IMR-90 (cell line): ENCODE data around the gene LRRC8C. TPM values are rescaled to one million over a fixed set of nuclear protein-coding genes. Genes with fewer than 3 reads are reported as not detected.

Experiments used
- ATAC-seq: fragments of 200-7000 bp; cut with Tn5 transposase; 2 replicates; pipeline ENCODE4 v1.9.1; 2020; ENCODE audit warnings: low read depth, mild to moderate bottlenecking, moderate library complexity
- BruUV-seq: library from RNA; stranded (reverse); fragments of 400-500 nt; replicated peaks from 2 replicates; lab custom pipeline; 2021; lab: Mats Ljungman, UMichigan
- CTCF ChIA-PET: fragments of 300-600 bp; formaldehyde crosslinking; extraction: SDS; loops from one replicate; lab custom pipeline; 2021; ENCODE audit warnings: antibody characterized with exemption; lab: Yijun Ruan, JAX
- POLR2A ChIA-PET: fragments of 300-600 bp; sonication (Branson Sonifier 250); formaldehyde crosslinking; loops from one replicate; lab custom pipeline; 2022; ENCODE audit warnings: antibody characterized with exemption; ENCODE audit not compliant: unreplicated experiment; lab: Charles Lee
- DNase-seq: peaks from one replicate; pipeline ENCODE4 v3.0.0; 2013
- H2AFZ ChIP-seq: replicated peaks from 2 replicates; pipeline ENCODE3; 2013; ENCODE audit warnings: low read length, mild to moderate bottlenecking; ENCODE audit not compliant: poor library complexity
- H2AK5ac ChIP-seq: 2 replicates; pipeline ENCODE4 v1.6.1; 2013; ENCODE audit warnings: low read depth, low read length, inconsistent platforms
- H2AK9ac ChIP-seq: replicated peaks from 2 replicates; pipeline ENCODE3; 2013; ENCODE audit warnings: mild to moderate bottlenecking, low read depth, low read length, moderate library complexity; ENCODE audit not compliant: poor library complexity
- H2BK120ac ChIP-seq: 2 replicates; pipeline ENCODE4 v1.6.1; 2013; ENCODE audit warnings: low read depth, low read length, inconsistent platforms
- H2BK15ac ChIP-seq: 3 replicates; pipeline ENCODE4 v1.6.1; 2013; ENCODE audit warnings: low read depth, low read length, inconsistent platforms
- H2BK20ac ChIP-seq: 2 replicates; pipeline ENCODE4 v1.6.1; 2013; ENCODE audit warnings: low read depth, mild to moderate bottlenecking, inconsistent platforms, low read length, moderate library complexity
- H2BK5ac ChIP-seq: 2 replicates; pipeline ENCODE4 v1.6.1; 2013; ENCODE audit warnings: mild to moderate bottlenecking, low read depth, low read length, inconsistent platforms; ENCODE audit not compliant: poor library complexity, severe bottlenecking
- H3K14ac ChIP-seq: replicated peaks from 2 replicates; pipeline ENCODE4 v1.6.1; 2013; ENCODE audit warnings: low read depth, low read length, inconsistent platforms
- H3K18ac ChIP-seq: 2 replicates; pipeline ENCODE4 v1.6.1; 2013; ENCODE audit warnings: low read depth, low read length, control low read depth
- H3K23ac ChIP-seq: 2 replicates; pipeline ENCODE4 v1.6.1; 2013; ENCODE audit warnings: low read depth, low read length, inconsistent platforms
- H3K27ac ChIP-seq: 2 replicates; pipeline ENCODE4 v1.5.1; 2013; ENCODE audit warnings: mild to moderate bottlenecking, control low read depth, low read length; ENCODE audit not compliant: insufficient read depth
- H3K27me3 ChIP-seq: 2 replicates; pipeline ENCODE4 v1.6.1; 2013; ENCODE audit warnings: low read length; ENCODE audit not compliant: control insufficient read depth, insufficient read depth
- H3K36me3 ChIP-seq: 2 replicates; pipeline ENCODE4 v1.6.1; 2013; ENCODE audit warnings: low read length, mixed read lengths; ENCODE audit not compliant: control insufficient read depth, insufficient read depth
- H3K4ac ChIP-seq: 2 replicates; pipeline ENCODE4 v1.6.1; 2013; ENCODE audit warnings: low read depth, low read length, inconsistent platforms
- H3K4me1 ChIP-seq: 2 replicates; pipeline ENCODE4 v1.6.1; 2013; ENCODE audit warnings: low read length, mixed read lengths; ENCODE audit not compliant: control insufficient read depth, insufficient read depth
- H3K4me2 ChIP-seq: 2 replicates; pipeline ENCODE4 v1.6.1; 2013; ENCODE audit warnings: low read depth, mild to moderate bottlenecking, control low read depth, low read length, moderate library complexity
- H3K4me3 ChIP-seq: 2 replicates; pipeline ENCODE4 v1.5.1; 2013; ENCODE audit warnings: low read depth, mild to moderate bottlenecking, control low read depth, low read length, moderate library complexity; ENCODE audit not compliant: insufficient read depth
- H3K56ac ChIP-seq: 2 replicates; pipeline ENCODE4 v1.6.1; 2013; ENCODE audit warnings: low read length, inconsistent platforms; ENCODE audit not compliant: insufficient read depth; ENCODE audit errors: extremely low read depth
- H3K79me1 ChIP-seq, 2 experiments: 2 replicates each; pipeline ENCODE4 v1.6.1; 2013; ENCODE audit warnings: low read length in 2 of 2, inconsistent platforms in 1 of 2, low read depth in 1 of 2
- H3K9ac ChIP-seq: 2 replicates; pipeline ENCODE4 v1.6.1; 2013; ENCODE audit warnings: low read depth, low read length, control low read depth
- H3K9me1 ChIP-seq: 2 replicates; pipeline ENCODE4 v1.6.1; 2013; ENCODE audit warnings: low read length, inconsistent platforms; ENCODE audit not compliant: insufficient read depth
- H3K9me3 ChIP-seq: 2 replicates; pipeline ENCODE4 v1.6.1; 2013; ENCODE audit warnings: low read length; ENCODE audit not compliant: control insufficient read depth, insufficient read depth
- H4K20me1 ChIP-seq: 2 replicates; pipeline ENCODE4 v1.6.1; 2013; ENCODE audit warnings: low read length, inconsistent platforms; ENCODE audit not compliant: insufficient read depth
- H4K5ac ChIP-seq: 2 replicates; pipeline ENCODE4 v1.6.1; 2013; ENCODE audit warnings: mild to moderate bottlenecking, low read depth, low read length, control low read depth
- H4K8ac ChIP-seq, 2 experiments: 2 replicates each; pipeline ENCODE4 v1.6.1; 2013; ENCODE audit warnings: low read depth in 2 of 2, low read length in 2 of 2, control low read depth in 1 of 2, inconsistent platforms in 1 of 2
- H4K91ac ChIP-seq: 2 replicates; pipeline ENCODE4 v1.6.1; 2013; ENCODE audit warnings: low read depth, low read length, inconsistent platforms; ENCODE audit not compliant: insufficient read depth
- CHD1 ChIP-seq: IDR thresholded peaks from 2 replicates; pipeline ENCODE4 v1.6.1; 2012; ENCODE audit warnings: low read depth, low read length, improper control_type of control experiment
- WGBS, 2 experiments: methylation state at CpG; one replicate each; pipeline versions ENCODE4 v1.1.5 to v1.1.7; 2013; ENCODE audit warnings: missing lambda C conversion rate in 2 of 2; ENCODE audit not compliant: insufficient read length in 1 of 2; ENCODE audit errors: extremely low coverage in 2 of 2; 5-methylcytosine and 5-hydroxymethylcytosine counted together
- dilution Hi-C: fragments of 300-500 bp; cut with HindIII; formaldehyde crosslinking; loops from one replicate; pipeline ENCODE4 v1.14.3; 2018; ENCODE audit warnings: low sequenced_read_pairs; ENCODE audit not compliant: unreplicated experiment
- in situ Hi-C: fragments of 300-500 bp; cut with MboI; formaldehyde crosslinking; loops from 3 replicates; pipeline ENCODE4 v1.14.3; 2019; ENCODE audit warnings: low sequenced_read_pairs, inconsistent platforms, mixed read lengths
- intact Hi-C: fragments of 100-400 bp; cut with micrococcal nuclease; formaldehyde crosslinking; loops from 2 replicates; pipeline ENCODE4 v1.10.0; 2022
- polyA plus RNA-seq, 3 experiments: library from polyadenylated mRNA; depleted of rRNA; stranded (reverse); fragments of >200 nt; gene quantifications; 2 replicates each; pipeline ENCODE4 v1.2.3, GENCODE V29; 2012; ENCODE audit warnings: low replicate concordance in 1 of 3
- total RNA-seq: library from RNA; depleted of rRNA; stranded (reverse); fragments of >200 nt; gene quantifications from 2 replicates; pipeline ENCODE4 v1.2.3, GENCODE V29; 2012

Gene LRRC8C
- total and polyA plus RNA-seq, 2 of the 4 experiments (the other 2 are of a cell fraction) = 6.5 to 12.9 TPM

DNA sequence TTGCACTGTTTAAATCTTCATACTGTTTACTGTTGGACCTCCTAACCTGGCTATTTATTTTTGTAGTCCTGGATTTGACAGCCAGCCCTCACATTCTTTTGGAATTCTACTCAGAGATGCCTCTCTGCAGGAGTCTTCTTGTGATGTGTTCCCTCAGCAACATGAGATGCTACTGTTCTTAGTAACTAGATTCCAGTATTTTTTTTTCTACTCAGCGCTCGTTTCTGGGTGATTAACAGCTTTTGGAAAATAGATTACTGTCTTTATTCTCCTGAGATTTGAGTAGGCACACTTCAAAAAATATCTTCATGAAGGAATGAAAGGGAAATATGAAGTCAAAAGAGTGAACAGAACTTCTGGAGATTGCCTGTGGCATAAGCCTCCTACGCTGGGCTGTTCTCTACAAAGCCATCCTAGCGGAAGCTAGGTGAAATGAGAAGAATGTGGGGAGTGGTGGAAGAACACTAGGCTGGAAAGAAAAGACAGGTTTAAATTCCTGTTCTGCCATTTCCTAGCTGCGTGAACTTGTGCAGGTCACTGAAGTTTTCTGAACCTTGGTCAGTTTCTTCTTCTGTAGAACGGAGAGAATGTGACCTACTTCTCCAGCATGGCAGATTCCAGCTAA lies 75.9 kb downstream of the LRRC8C start:
- CTCF ChIA-PET = no interaction called here
- 96% methylated on average over 4 of the region's 6 CpGs; no CpG with 5 or more reads in 1 of the 2 experiments for WGBS, 2 experiments
- Histone ChIP-seq H3K56ac (no peak overlapping the region), H3K4me1 (no peaks in the 10 kb centered on the region), H2BK20ac (no peak overlapping the region), H3K27me3 (no peaks in the 10 kb centered on the region), H2BK15ac (no peak overlapping the region), H3K4me2 (no peak overlapping the region), H4K20me1 (no peaks in the 10 kb centered on the region), H4K5ac (no peak overlapping the region), H3K4ac (no peak overlapping the region), H3K9me1 (no peaks in the 10 kb centered on the region), H4K8ac (no peak overlapping the region), H3K9ac (no peak overlapping the region), H3K23ac (no peak overlapping the region), H3K36me3 (peaks cover 12% of the 10 kb centered on the region), H3K79me1 (peaks cover 12 to 36% of the 10 kb centered on the region in 2 experiments), H3K4me3 (no peak overlapping the region), H2AK9ac (no peak overlapping the region), H3K27ac (no peak overlapping the region), H2AK5ac (no peak overlapping the region), H3K18ac (no peak overlapping the region), H2AFZ (no peak overlapping the region), H4K91ac (no peak overlapping the region), H2BK5ac (no peak overlapping the region), H3K14ac (no peak overlapping the region), H3K9me3 (no peaks in the 10 kb centered on the region), H2BK120ac (no peak overlapping the region)
- in situ Hi-C loops = no loop called here
- POLR2A ChIA-PET = no interaction called here
- no peak for TF ChIP-seq CHD1
- DNase-seq (peak; percentile 28), ATAC-seq (peak; percentile 62)
- intact Hi-C loops = no loop called here
- dilution Hi-C loops = no loop called here
- BruUV-seq = no TSS peak
